Fibroblast of mammary gland (primary cell): Measurements from ENCODE around the gene RIPK3.

Experiments used
- DNase-seq: peaks from one replicate; pipeline ENCODE4 v3.0.0-alpha.2; 2010; ENCODE audit warnings: low read depth
- H3K4me3 ChIP-seq: 2 replicates; pipeline ENCODE4 v1.5.1; 2011; ENCODE audit warnings: low read depth, mild to moderate bottlenecking, low read length, moderate library complexity; ENCODE audit not compliant: control insufficient read depth
- TF ChIP-seq, protein P1 (sequence below): conservative IDR thresholded peaks from 2 replicates; pipeline ENCODE4 v1.5.1; 2011; ENCODE audit warnings: low read depth, low read length, inconsistent platforms; ENCODE audit not compliant: control insufficient read depth, insufficient read depth

RIPK3 gene

GRCh38 chr14:24353559-24354481, 14.0 kb upstream of the RIPK3 start:
- TF ChIP-seq, protein P1, sequence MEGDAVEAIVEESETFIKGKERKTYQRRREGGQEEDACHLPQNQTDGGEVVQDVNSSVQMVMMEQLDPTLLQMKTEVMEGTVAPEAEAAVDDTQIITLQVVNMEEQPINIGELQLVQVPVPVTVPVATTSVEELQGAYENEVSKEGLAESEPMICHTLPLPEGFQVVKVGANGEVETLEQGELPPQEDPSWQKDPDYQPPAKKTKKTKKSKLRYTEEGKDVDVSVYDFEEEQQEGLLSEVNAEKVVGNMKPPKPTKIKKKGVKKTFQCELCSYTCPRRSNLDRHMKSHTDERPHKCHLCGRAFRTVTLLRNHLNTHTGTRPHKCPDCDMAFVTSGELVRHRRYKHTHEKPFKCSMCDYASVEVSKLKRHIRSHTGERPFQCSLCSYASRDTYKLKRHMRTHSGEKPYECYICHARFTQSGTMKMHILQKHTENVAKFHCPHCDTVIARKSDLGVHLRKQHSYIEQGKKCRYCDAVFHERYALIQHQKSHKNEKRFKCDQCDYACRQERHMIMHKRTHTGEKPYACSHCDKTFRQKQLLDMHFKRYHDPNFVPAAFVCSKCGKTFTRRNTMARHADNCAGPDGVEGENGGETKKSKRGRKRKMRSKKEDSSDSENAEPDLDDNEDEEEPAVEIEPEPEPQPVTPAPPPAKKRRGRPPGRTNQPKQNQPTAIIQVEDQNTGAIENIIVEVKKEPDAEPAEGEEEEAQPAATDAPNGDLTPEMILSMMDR, result no peak
- H3K4me3 ChIP-seq, result no peak overlapping the region
- DNase-seq, result peak; percentile 78

- H3K4me3 ChIP-seq, result no peak overlapping the region
- DNase-seq, result peak; percentile 58
- TF ChIP-seq, protein P1, result no peak
Measured at GRCh38 chr14:24351517-24351916, 11.7 kb upstream of the RIPK3 start.

DNA sequence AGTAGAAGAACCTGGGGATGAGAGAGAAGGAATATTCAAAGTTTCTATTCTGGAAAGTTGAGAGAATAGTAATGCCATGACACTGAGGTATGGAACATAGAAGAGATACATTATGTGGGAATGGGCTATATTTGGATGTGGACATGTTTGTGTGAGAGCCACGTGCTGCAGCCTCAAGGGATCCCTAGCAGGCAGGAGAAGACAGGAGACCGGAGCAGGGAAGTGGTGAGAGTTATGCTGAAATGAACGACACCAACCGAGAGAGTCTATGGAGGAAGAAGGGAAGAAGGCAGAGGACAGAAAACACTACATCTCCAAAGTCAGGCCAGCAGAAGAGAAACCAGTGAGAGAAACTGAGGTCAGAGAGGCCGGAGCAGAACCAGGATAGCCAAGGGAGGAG, 10.0 kb upstream of the RIPK3 start:
- TF ChIP-seq, protein P1, result no peak
- no peak for DNase-seq

GRCh38 chr14:24348186-24348585, 8.4 kb upstream of the RIPK3 start:
- TF ChIP-seq, protein P1, result no peak
- H3K4me3 ChIP-seq, result no peak overlapping the region

More for the DNA sequence above, 10.0 kb upstream of the RIPK3 start:
- no peak overlapping the region for H3K4me3 ChIP-seq

GRCh38 chr14:24347134-24347533, 7.3 kb upstream of the RIPK3 start:
- TF ChIP-seq, protein P1, result no peak
- H3K4me3 ChIP-seq, result no peak overlapping the region
- no peak for DNase-seq

More at GRCh38 chr14:24348186-24348585, 8.4 kb upstream of the RIPK3 start:
- DNase-seq, result no peak

- no peak overlapping the region for H3K4me3 ChIP-seq
- DNase-seq, result no peak
- TF ChIP-seq, protein P1, result no peak
Measured at GRCh38 chr14:24343795-24344660, 4.2 kb upstream of the RIPK3 start.
